Neural cell (in vitro differentiated cells): ENCODE measurements around the gene PLPP1.

Experiments used
- EP300 ChIP-seq: fragments of 450-650 bp; conservative IDR thresholded peaks from 2 replicates; pipeline ENCODE4 v1.6.1; 2014; ENCODE audit warnings: antibody characterized with exemption, mild to moderate bottlenecking, moderate library complexity; ENCODE audit not compliant: poor library complexity, severe bottlenecking
- EZH2 ChIP-seq: fragments of 200-600, 300-800 bp; shearing (Covaris generic), sonication (generic); IDR thresholded peaks from 2 replicates; pipeline ENCODE4 v1.6.1; 2014; ENCODE audit warnings: antibody characterized with exemption, low read length, borderline replicate concordance, mild to moderate bottlenecking; ENCODE audit not compliant: insufficient read depth, poor library complexity, severe bottlenecking
- MXI1 ChIP-seq: fragments of 450-650 bp; conservative IDR thresholded peaks from 2 replicates; pipeline ENCODE4 v1.6.1; 2014; ENCODE audit warnings: antibody characterized with exemption, mild to moderate bottlenecking; ENCODE audit not compliant: poor library complexity, severe bottlenecking
- POLR2AphosphoS5 ChIP-seq: IDR thresholded peaks from 2 replicates; pipeline ENCODE4 v1.6.1; 2012
- RAD21 ChIP-seq: fragments of 450-650 bp; conservative IDR thresholded peaks from 2 replicates; pipeline ENCODE4 v1.6.1; 2014; ENCODE audit warnings: antibody characterized with exemption, mild to moderate bottlenecking, moderate library complexity
- TAF1 ChIP-seq: IDR thresholded peaks from 2 replicates; pipeline ENCODE4 v1.6.1; 2012; ENCODE audit warnings: low read depth
- TF ChIP-seq, protein P1 (sequence below): fragments of 450-650 bp; IDR thresholded peaks from 2 replicates; pipeline ENCODE4 v1.5.1; 2014; ENCODE audit warnings: antibody characterized with exemption, mild to moderate bottlenecking, moderate library complexity; ENCODE audit not compliant: poor library complexity, severe bottlenecking
- TF ChIP-seq, protein P2 (sequence below): IDR thresholded peaks from 2 replicates; pipeline ENCODE4 v1.6.1; 2012; ENCODE audit warnings: borderline replicate concordance

DNA sequence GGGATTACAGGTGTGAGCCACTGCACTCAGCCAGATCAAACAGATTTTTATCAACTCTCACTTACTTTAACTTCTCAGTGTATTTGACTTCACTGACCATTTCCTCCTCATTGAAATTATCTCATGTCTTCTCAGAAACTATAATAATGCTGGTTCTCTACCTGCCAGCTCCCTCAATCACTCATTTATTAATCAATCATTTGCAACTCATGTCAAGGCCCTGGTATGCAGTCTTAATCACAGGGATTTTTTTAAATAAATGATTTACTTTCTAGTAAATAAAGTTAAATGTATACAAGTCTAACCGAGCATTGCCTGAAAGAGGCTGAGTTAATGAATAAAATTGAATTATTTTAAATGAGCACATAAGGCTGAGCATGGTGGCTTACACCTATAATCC lies 63.3 kb downstream of the PLPP1 start:
- TF ChIP-seq, protein P1, sequence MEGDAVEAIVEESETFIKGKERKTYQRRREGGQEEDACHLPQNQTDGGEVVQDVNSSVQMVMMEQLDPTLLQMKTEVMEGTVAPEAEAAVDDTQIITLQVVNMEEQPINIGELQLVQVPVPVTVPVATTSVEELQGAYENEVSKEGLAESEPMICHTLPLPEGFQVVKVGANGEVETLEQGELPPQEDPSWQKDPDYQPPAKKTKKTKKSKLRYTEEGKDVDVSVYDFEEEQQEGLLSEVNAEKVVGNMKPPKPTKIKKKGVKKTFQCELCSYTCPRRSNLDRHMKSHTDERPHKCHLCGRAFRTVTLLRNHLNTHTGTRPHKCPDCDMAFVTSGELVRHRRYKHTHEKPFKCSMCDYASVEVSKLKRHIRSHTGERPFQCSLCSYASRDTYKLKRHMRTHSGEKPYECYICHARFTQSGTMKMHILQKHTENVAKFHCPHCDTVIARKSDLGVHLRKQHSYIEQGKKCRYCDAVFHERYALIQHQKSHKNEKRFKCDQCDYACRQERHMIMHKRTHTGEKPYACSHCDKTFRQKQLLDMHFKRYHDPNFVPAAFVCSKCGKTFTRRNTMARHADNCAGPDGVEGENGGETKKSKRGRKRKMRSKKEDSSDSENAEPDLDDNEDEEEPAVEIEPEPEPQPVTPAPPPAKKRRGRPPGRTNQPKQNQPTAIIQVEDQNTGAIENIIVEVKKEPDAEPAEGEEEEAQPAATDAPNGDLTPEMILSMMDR, result no peak
- no peak for TF ChIP-seq MXI1
- TF ChIP-seq, protein P2, sequence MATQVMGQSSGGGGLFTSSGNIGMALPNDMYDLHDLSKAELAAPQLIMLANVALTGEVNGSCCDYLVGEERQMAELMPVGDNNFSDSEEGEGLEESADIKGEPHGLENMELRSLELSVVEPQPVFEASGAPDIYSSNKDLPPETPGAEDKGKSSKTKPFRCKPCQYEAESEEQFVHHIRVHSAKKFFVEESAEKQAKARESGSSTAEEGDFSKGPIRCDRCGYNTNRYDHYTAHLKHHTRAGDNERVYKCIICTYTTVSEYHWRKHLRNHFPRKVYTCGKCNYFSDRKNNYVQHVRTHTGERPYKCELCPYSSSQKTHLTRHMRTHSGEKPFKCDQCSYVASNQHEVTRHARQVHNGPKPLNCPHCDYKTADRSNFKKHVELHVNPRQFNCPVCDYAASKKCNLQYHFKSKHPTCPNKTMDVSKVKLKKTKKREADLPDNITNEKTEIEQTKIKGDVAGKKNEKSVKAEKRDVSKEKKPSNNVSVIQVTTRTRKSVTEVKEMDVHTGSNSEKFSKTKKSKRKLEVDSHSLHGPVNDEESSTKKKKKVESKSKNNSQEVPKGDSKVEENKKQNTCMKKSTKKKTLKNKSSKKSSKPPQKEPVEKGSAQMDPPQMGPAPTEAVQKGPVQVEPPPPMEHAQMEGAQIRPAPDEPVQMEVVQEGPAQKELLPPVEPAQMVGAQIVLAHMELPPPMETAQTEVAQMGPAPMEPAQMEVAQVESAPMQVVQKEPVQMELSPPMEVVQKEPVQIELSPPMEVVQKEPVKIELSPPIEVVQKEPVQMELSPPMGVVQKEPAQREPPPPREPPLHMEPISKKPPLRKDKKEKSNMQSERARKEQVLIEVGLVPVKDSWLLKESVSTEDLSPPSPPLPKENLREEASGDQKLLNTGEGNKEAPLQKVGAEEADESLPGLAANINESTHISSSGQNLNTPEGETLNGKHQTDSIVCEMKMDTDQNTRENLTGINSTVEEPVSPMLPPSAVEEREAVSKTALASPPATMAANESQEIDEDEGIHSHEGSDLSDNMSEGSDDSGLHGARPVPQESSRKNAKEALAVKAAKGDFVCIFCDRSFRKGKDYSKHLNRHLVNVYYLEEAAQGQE, result no peak
- TF ChIP-seq TAF1, result no peak
- no peak for TF ChIP-seq EZH2
- TF ChIP-seq RAD21, result no peak
- TF ChIP-seq EP300, result no peak
- TF ChIP-seq POLR2AphosphoS5, result no peak
